ENCODE results near the gene BARD1. TPM values are rescaled to one million over a fixed set of nuclear protein-coding genes. Genes with fewer than 3 reads are reported as not detected.
"Not testable (repeated sequence)": the region's sequence is repeated elsewhere in the genome, so short reads cannot be mapped to it uniquely, and the experiment has no call there.

Gene BARD1
- polyA plus RNA-seq, 4 donors: 0.81 to 8.6 (median 2.1) TPM

DNA sequence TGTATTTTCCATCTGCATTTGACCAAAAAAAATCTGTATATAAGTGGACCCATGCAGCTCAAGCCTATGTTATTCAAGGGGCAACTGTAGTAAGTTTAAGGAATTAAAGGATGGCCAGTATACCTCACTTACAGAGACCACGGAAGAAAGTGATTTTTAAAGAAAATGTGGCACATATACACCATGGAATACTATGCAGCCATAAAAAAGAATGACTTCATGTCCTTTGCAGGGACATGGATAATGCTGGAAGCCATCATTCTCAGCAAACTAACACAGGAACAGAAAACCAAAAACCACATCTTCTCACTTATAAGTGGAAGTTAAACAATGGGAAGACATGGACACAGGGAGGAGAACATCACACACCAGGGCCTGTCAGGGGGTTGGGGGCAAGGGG lies 26.3 kb downstream of the BARD1 start:
- not testable (repeated sequence) for FAIRE-seq
- 91 to 96% (median 94%) methylated on average over 1 of the region's 1 CpG for WGBS, 3 donors

DNA sequence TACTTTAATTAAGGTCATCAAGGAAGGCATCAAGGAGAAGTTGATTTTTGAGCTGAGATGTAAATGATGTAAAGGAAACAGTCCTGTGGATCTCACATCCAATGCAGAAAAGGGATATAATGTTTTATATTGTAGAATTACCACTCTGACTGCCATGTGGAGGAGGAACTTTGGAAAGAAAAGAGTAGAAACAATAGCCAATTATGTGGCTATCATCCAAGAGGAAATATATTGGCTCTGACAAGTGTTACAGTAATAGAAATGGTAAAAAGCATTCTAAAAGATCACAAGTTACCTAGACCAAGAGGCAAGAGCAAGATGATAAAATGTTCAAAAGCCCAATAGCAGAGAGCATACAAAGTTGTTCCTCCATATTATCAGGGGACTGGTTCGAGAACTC lies 26.8 kb downstream of the BARD1 start:
- WGBS, 3 donors: 94 to 100% (median 96%) methylated on average over 1 of the region's 1 CpG
- Histone ChIP-seq H3K27me3 (ENCODE audit: control insufficient read depth in 3 of 3, insufficient read depth in 3 of 3, low read length in 3 of 3) (no peaks in the 10 kb centered on the region), H3K36me3 (ENCODE audit: control insufficient read depth in 3 of 3, insufficient read depth in 2 of 3, low read depth in 1 of 3, low read length in 3 of 3) (peaks cover 3 to 4% (median 4%) of the 10 kb centered on the region in 3 donors), H3K27ac (ENCODE audit: low read depth in 1 of 3, low read length in 2 of 3) (no peak overlapping the region), H3K9me3 (ENCODE audit: control insufficient read depth in 2 of 2, insufficient read depth in 1 of 2, low read depth in 1 of 2, low read length in 1 of 2) (peaks cover 0 to 5% of the 10 kb centered on the region in 2 donors), H3K4me3 (ENCODE audit: low read depth in 1 of 3, low read length in 3 of 3) (no peak overlapping the region), H3K4me1 (ENCODE audit: control insufficient read depth in 3 of 3, insufficient read depth in 2 of 3, low read depth in 1 of 3, low read length in 2 of 3) (no peaks in the 10 kb centered on the region)
- DNase-seq (no peak), FAIRE-seq (no peak)

More for the DNA sequence above, 26.3 kb downstream of the BARD1 start:
- H3K4me1 ChIP-seq (ENCODE audit: control insufficient read depth in 3 of 3, insufficient read depth in 2 of 3, low read depth in 1 of 3, low read length in 2 of 3); DNase-seq; H3K36me3 ChIP-seq (ENCODE audit: control insufficient read depth in 3 of 3, insufficient read depth in 2 of 3, low read depth in 1 of 3, low read length in 3 of 3); H3K27ac ChIP-seq (ENCODE audit: low read depth in 1 of 3, low read length in 2 of 3); H3K4me3 ChIP-seq (ENCODE audit: low read depth in 1 of 3, low read length in 3 of 3); H3K27me3 ChIP-seq (ENCODE audit: control insufficient read depth in 3 of 3, insufficient read depth in 3 of 3, low read length in 3 of 3); H3K9me3 ChIP-seq (ENCODE audit: control insufficient read depth in 2 of 2, insufficient read depth in 1 of 2, low read depth in 1 of 2, low read length in 1 of 2): not testable (repeated sequence)

DNA sequence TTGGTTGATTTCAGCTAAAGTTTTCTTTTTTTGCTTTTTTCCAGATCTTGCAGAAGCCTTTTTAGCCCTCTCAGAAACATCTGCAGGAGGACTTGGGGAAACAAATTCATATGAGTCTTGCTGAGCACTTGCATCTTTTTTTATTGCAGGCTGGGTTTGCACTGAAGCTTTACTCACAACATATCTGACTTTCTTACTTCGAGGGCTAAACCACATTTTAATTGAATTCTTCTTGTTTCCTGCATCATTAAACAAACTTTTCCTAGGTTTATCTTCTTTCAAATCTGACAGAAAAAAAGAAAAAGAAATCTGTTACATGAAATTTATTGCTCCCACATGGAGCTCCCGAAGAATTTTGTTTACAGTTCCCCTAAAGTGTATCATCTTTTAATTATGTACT lies 28.3 kb downstream of the BARD1 start:
- Histone ChIP-seq H3K4me3 (ENCODE audit: low read depth in 1 of 3, low read length in 3 of 3) (no peak overlapping the region), H3K27me3 (ENCODE audit: control insufficient read depth in 3 of 3, insufficient read depth in 3 of 3, low read length in 3 of 3) (no peaks in the 10 kb centered on the region), H3K27ac (ENCODE audit: low read depth in 1 of 3, low read length in 2 of 3) (no peak overlapping the region), H3K9me3 (ENCODE audit: control insufficient read depth in 2 of 2, insufficient read depth in 1 of 2, low read depth in 1 of 2, low read length in 1 of 2) (peaks cover 0 to 5% of the 10 kb centered on the region in 2 donors), H3K4me1 (ENCODE audit: control insufficient read depth in 3 of 3, insufficient read depth in 2 of 3, low read depth in 1 of 3, low read length in 2 of 3) (no peaks in the 10 kb centered on the region), H3K36me3 (ENCODE audit: control insufficient read depth in 3 of 3, insufficient read depth in 2 of 3, low read depth in 1 of 3, low read length in 3 of 3) (peaks cover 3 to 4% (median 4%) of the 10 kb centered on the region in 3 donors)
- no peak for FAIRE-seq
- no peak for DNase-seq
- 87 to 93% (median 92%) methylated on average over 2 of the region's 2 CpGs for WGBS, 3 donors

DNA sequence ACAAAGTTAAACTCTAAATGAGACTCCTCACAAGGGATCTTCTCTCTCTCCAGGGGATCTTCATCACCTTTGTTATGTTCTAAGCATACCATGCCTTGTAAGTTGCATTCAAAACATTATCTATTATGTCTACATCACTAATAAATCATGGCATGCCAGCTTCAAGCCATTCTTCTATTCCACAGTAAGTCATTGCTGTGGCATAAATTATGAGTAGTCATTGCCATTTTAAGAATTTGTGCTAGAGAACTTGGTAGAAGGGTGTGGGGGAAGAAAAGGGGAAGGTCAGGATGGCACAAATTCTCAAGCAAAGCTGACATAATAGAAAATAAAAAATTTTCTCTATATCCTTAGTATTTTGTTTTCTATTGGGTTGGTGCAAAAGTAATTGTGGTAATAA lies 33.5 kb downstream of the BARD1 start:
- Histone ChIP-seq H3K9me3 (ENCODE audit: control insufficient read depth in 2 of 2, insufficient read depth in 1 of 2, low read depth in 1 of 2, low read length in 1 of 2) (peaks cover 0 to 7% of the 10 kb centered on the region in 2 donors), H3K27ac (ENCODE audit: low read depth in 1 of 3, low read length in 2 of 3) (no peak overlapping the region), H3K27me3 (ENCODE audit: control insufficient read depth in 3 of 3, insufficient read depth in 3 of 3, low read length in 3 of 3) (no peaks in the 10 kb centered on the region), H3K4me3 (ENCODE audit: low read depth in 1 of 3, low read length in 3 of 3) (no peak overlapping the region), H3K4me1 (ENCODE audit: control insufficient read depth in 3 of 3, insufficient read depth in 2 of 3, low read depth in 1 of 3, low read length in 2 of 3) (no peaks in the 10 kb centered on the region), H3K36me3 (ENCODE audit: control insufficient read depth in 3 of 3, insufficient read depth in 2 of 3, low read depth in 1 of 3, low read length in 3 of 3) (peaks cover 0 to 4% (median 4%) of the 10 kb centered on the region in 3 donors)
- DNase-seq: no peak
- no peak for FAIRE-seq

DNA sequence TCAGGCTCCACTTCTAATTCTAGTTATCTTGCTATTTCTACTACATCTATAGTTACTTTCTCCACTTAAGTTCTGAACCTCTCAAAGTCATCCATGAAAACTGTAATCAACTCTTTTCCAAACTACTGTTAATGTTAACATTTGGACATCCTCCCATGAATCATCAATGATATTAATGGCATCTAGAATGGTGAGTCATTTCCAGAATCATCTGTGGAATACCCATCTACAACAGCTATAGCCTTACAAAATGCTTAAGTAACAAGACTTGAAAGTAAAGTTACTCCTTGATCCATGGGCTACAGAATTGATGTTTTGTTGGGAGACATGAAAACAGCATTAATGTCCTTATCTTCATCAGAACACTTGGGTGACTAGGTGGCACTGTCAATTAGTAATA lies 35.4 kb downstream of the BARD1 start:
- peaks cover 0 to 2% (median 0%) of the 10 kb centered on the region in 3 donors for H3K36me3 ChIP-seq (ENCODE audit: control insufficient read depth in 3 of 3, insufficient read depth in 2 of 3, low read depth in 1 of 3, low read length in 3 of 3)
- DNase-seq (no peak), FAIRE-seq (no peak)
- H3K9me3 ChIP-seq (ENCODE audit: control insufficient read depth in 2 of 2, insufficient read depth in 1 of 2, low read depth in 1 of 2, low read length in 1 of 2): peaks cover 0 to 7% of the 10 kb centered on the region in 2 donors
- no peak overlapping the region for H3K4me3 ChIP-seq (ENCODE audit: low read depth in 1 of 3, low read length in 3 of 3)
- no peaks in the 10 kb centered on the region for H3K4me1 ChIP-seq (ENCODE audit: control insufficient read depth in 3 of 3, insufficient read depth in 2 of 3, low read depth in 1 of 3, low read length in 2 of 3)
- H3K27ac ChIP-seq (ENCODE audit: low read depth in 1 of 3, low read length in 2 of 3): no peak overlapping the region
- no peaks in the 10 kb centered on the region for H3K27me3 ChIP-seq (ENCODE audit: control insufficient read depth in 3 of 3, insufficient read depth in 3 of 3, low read length in 3 of 3)

DNA sequence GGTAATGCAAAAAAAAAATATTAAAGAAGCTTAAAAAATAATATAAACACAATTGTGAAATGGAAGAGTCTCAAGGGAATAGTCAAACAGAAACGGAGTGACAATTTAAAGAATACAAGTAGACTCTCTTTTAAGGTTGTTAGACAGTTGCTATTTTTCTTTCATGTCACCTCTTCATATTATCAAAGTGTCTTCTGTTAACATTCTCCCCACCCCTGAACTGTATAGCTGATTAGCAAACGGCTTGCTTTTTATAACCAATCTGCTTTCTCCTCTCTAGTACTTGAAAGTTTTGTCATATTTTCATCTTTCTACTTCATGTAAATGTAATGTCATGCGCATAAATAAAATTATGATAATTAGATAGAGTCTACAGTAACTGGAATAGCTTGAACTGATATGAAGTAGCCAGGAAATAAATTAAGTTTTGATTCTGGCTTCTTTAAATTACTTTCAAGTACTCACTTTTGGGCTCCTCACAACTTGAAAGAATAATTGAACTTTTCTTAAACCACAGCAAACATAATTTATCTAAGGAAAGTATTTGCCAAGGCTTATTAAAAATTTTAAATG lies 37.0 kb downstream of the BARD1 start:
- H3K27ac ChIP-seq (ENCODE audit: low read depth in 1 of 3, low read length in 2 of 3): no peak overlapping the region
- no peak overlapping the region for H3K4me3 ChIP-seq (ENCODE audit: low read depth in 1 of 3, low read length in 3 of 3)
- H3K36me3 ChIP-seq (ENCODE audit: control insufficient read depth in 3 of 3, insufficient read depth in 2 of 3, low read depth in 1 of 3, low read length in 3 of 3): no peaks in the 10 kb centered on the region
- no peaks in the 10 kb centered on the region for H3K4me1 ChIP-seq (ENCODE audit: control insufficient read depth in 3 of 3, insufficient read depth in 2 of 3, low read depth in 1 of 3, low read length in 2 of 3)
- DNase-seq (no peak), FAIRE-seq (no peak)
- peaks cover 0 to 7% of the 10 kb centered on the region in 2 donors for H3K9me3 ChIP-seq (ENCODE audit: control insufficient read depth in 2 of 2, insufficient read depth in 1 of 2, low read depth in 1 of 2, low read length in 1 of 2)
- WGBS, 3 donors: 64 to 71% (median 71%) methylated on average over 3 of the region's 3 CpGs
- H3K27me3 ChIP-seq (ENCODE audit: control insufficient read depth in 3 of 3, insufficient read depth in 3 of 3, low read length in 3 of 3): no peaks in the 10 kb centered on the region

DNA sequence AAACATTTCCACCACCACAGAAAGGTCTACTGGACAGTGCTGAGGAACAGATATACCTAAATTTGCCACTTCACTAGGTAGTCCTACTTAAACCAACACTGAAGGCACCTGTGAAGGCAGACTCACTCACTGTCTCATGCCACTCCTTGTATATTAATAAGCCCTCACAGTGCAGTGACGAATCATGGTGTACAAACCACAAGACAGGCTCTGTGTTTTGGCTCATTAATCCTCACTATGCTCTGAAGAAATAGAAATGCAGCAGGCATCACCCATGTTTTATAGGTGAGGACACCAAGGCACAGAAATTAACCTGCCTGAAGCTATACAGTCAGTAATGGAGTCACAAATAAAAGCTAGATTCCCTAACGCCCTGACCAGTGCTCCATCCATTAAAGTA lies 44.3 kb downstream of the BARD1 start:
- H3K9me3 ChIP-seq (ENCODE audit: control insufficient read depth in 2 of 2, insufficient read depth in 1 of 2, low read depth in 1 of 2, low read length in 1 of 2): no peaks in the 10 kb centered on the region
- H3K27me3 ChIP-seq (ENCODE audit: control insufficient read depth in 3 of 3, insufficient read depth in 3 of 3, low read length in 3 of 3): no peaks in the 10 kb centered on the region
- WGBS, 3 donors: 93 to 100% (median 95%) methylated on average over 2 of the region's 2 CpGs
- H3K4me1 ChIP-seq (ENCODE audit: control insufficient read depth in 3 of 3, insufficient read depth in 2 of 3, low read depth in 1 of 3, low read length in 2 of 3): no peaks in the 10 kb centered on the region
- DNase-seq: no peak
- H3K4me3 ChIP-seq (ENCODE audit: low read depth in 1 of 3, low read length in 3 of 3): no peak overlapping the region
- peaks cover 0 to 9% (median 2%) of the 10 kb centered on the region in 3 donors for H3K36me3 ChIP-seq (ENCODE audit: control insufficient read depth in 3 of 3, insufficient read depth in 2 of 3, low read depth in 1 of 3, low read length in 3 of 3)
- H3K27ac ChIP-seq (ENCODE audit: low read depth in 1 of 3, low read length in 2 of 3): no peak overlapping the region
- FAIRE-seq: no peak

DNA sequence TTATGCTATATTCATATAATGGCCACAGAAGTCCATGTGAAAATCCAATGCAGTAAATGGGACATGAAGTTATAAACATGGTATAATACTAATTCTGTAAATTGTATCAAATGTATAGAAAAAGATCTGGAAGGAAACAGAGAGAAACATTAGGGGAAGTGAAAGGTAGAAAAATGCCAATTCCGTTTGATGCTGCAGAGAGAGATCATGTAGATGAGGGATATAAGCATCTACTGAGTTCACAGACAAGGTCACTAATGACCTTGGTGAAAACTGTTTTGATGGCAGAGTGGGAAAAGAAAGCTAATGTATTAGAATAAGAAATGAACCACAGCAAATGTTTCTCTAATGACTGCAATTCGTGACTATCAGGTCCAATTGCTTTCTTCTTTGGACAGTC lies 56.0 kb downstream of the BARD1 start:
- Histone ChIP-seq H3K9me3 (ENCODE audit: control insufficient read depth in 2 of 2, insufficient read depth in 1 of 2, low read depth in 1 of 2, low read length in 1 of 2) (no peaks in the 10 kb centered on the region), H3K27me3 (ENCODE audit: control insufficient read depth in 3 of 3, insufficient read depth in 3 of 3, low read length in 3 of 3) (no peaks in the 10 kb centered on the region), H3K27ac (ENCODE audit: low read depth in 1 of 3, low read length in 2 of 3) (no peak overlapping the region), H3K36me3 (ENCODE audit: control insufficient read depth in 3 of 3, insufficient read depth in 2 of 3, low read depth in 1 of 3, low read length in 3 of 3) (peaks cover 2 to 7% (median 5%) of the 10 kb centered on the region in 3 donors), H3K4me3 (ENCODE audit: low read depth in 1 of 3, low read length in 3 of 3) (no peak overlapping the region), H3K4me1 (ENCODE audit: control insufficient read depth in 3 of 3, insufficient read depth in 2 of 3, low read depth in 1 of 3, low read length in 2 of 3) (no peaks in the 10 kb centered on the region)
- DNase-seq: no peak
- WGBS, 3 donors: 43 to 68% (median 67%) methylated on average over 2 of the region's 2 CpGs
- FAIRE-seq: no peak

DNA sequence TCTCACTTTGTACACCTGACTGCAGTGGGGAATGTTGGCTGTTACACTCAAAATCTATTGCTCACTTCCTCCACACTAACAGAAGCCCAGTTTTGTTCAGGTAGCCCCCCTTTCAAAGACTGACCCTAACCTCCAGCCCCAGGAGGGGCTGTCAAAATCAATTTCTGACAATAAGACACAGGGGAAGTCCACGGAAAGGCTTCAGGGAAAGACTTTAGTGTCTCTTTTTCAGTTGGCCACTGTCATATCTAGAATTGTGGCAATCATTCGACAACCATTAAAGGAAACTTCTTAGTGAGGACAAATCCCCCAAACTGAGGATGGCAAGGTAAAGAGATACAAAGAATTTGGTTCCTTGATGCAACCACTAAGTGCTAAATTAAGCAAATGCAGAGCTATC lies 59.0 kb downstream of the BARD1 start:
- Histone ChIP-seq H3K36me3 (ENCODE audit: control insufficient read depth in 3 of 3, insufficient read depth in 2 of 3, low read depth in 1 of 3, low read length in 3 of 3) (peaks cover 2 to 7% (median 5%) of the 10 kb centered on the region in 3 donors), H3K9me3 (ENCODE audit: control insufficient read depth in 2 of 2, insufficient read depth in 1 of 2, low read depth in 1 of 2, low read length in 1 of 2) (no peaks in the 10 kb centered on the region), H3K27ac (ENCODE audit: low read depth in 1 of 3, low read length in 2 of 3) (no peak overlapping the region), H3K4me1 (ENCODE audit: control insufficient read depth in 3 of 3, insufficient read depth in 2 of 3, low read depth in 1 of 3, low read length in 2 of 3) (no peaks in the 10 kb centered on the region), H3K27me3 (ENCODE audit: control insufficient read depth in 3 of 3, insufficient read depth in 3 of 3, low read length in 3 of 3) (no peaks in the 10 kb centered on the region), H3K4me3 (ENCODE audit: low read depth in 1 of 3, low read length in 3 of 3) (no peak overlapping the region)
- WGBS, 3 donors: 83 to 88% (median 88%) methylated on average over 2 of the region's 2 CpGs
- no peak for FAIRE-seq
- no peak for DNase-seq

Measured in small intestine (tissue), 7 donors.